HL-60 (cell line): ENCODE results near the gene SMURF1.
"Not testable (repeated sequence)": the region's sequence is repeated elsewhere in the genome, so short reads cannot be mapped to it uniquely, and the experiment has no call there.

Experiments used
- CTCF ChIP-seq: IDR thresholded peaks from one replicate; pipeline ENCODE4 v1.5.1; 2011; ENCODE audit warnings: low read length, control low read depth, inconsistent platforms; ENCODE audit not compliant: insufficient read depth
- GABPA ChIP-seq: IDR thresholded peaks from 2 replicates; pipeline ENCODE4 v1.6.1; 2012; ENCODE audit warnings: low read depth
- POLR2AphosphoS5 ChIP-seq: IDR thresholded peaks from 2 replicates; pipeline ENCODE4 v1.6.1; 2012; ENCODE audit warnings: low read depth
- REST ChIP-seq: IDR thresholded peaks from 2 replicates; pipeline ENCODE4 v1.6.1; 2012; ENCODE audit warnings: low read depth; ENCODE audit not compliant: insufficient replicate concordance
- SPI1 ChIP-seq: IDR thresholded peaks from 2 replicates; pipeline ENCODE4 v1.6.1; 2012; ENCODE audit warnings: low read depth, mild to moderate bottlenecking, borderline replicate concordance

- not testable (repeated sequence) for TF ChIP-seq CTCF, REST, GABPA, POLR2AphosphoS5, SPI1
These were observed 19.8 kb upstream of the SMURF1 start for GRCh38 chr7:99163669-99164068.
